ENCODE measurements around the gene TGIF1.

The TGIF1 gene

DNA sequence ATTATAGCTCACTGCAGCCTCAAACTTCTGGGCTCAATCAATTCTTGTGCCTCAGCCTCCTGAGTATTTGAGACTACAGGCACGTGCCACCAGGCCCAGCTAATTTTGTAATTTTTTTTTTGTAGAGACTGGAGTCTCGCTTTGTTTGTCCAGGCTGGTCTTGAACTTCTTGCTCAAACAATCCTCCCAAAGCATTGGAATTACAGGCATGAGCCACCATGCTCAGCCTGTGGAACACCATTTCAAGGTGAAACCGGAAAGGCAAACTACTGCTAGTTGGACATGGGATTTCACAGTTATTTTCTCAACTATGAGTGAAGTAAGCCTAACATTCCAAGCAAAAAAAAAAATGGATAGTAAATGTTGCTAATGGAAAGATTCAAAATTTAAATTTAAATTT lies 20.9 kb upstream of the TGIF1 start:
- in situ Hi-C loops (cut with MboI; ENCODE audit: low sequenced_read_pairs), result no loop called here

DNA sequence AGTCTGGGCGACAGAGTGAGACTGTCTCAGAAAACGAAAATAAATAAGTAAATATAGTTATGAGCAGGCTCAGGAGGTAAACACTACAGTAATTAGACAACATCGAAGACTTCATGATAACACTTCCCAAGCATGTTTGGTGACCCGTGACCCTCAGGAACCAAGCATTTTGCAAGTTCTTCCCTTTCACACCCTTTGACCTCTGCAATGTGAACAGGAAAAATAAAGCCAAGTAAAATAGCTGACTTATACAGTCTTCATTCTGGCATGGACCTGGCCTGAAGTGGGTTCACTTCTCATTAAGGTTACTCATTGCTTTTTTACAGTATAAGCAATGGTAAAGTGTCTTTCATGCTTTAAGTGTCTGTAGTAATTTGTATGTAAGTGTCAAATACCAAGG lies 15.3 kb upstream of the TGIF1 start:
- in situ Hi-C loops (cut with MboI; ENCODE audit: low sequenced_read_pairs), result no loop called here

DNA sequence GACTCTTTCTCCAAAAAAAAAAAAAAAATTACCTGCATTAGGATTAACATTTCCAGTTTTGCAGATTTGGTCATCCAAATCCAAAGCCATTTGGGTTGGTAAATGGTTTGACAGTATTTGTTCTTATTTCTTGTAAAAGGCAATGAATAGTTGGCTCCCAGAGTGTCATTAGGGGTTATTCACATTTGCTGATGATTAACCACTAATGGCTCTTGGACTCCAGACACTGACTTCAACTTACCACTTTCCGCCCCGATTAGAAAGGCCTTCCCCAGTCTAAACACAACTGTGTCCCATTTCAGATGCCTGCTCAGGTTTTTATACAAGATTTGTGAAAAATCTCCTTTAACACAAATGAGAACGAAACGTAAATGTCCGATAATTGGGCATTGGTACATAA lies 9.6 kb upstream of the TGIF1 start:
- in situ Hi-C loops (cut with MboI; ENCODE audit: low sequenced_read_pairs), result no loop called here

DNA sequence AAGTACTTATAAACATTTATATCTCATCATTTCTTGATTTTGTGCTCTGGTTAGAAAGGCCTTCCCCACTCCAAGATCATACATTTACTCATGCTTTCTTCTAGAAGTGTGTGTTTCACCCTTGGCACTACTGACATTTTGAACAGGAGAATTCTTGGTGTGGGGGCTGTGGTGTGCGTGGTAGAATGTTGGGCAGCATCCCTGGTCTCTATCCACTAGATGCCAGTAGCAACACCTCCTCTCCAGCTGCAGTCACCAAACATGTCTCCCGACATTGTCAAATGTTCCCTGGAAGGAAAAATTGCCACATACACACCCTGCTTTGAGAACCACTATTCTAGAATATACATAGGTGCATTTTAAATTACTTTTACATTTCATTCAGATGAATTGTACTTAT lies 8.7 kb upstream of the TGIF1 start:
- in situ Hi-C loops (cut with MboI; ENCODE audit: low sequenced_read_pairs), result no loop called here

DNA sequence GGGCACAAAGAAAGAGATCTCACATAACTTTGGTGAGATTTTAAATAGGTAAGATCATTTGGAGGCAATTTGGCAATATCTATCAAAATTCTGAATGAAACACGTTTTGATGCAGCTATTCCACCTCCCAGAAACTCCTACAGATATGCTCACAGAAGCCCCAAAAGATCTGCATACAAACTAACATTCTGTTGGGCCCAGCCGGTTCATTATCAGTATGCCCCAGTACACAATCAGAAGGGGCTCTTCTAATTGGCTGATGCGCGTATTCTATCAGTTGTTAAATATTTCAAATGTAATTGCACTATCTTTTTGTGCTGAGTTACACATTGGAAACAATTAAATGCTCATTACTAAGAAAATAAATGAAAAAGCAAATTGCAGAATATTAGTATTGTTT lies 7.1 kb upstream of the TGIF1 start:
- in situ Hi-C loops (cut with MboI; ENCODE audit: low sequenced_read_pairs), result no loop called here

DNA sequence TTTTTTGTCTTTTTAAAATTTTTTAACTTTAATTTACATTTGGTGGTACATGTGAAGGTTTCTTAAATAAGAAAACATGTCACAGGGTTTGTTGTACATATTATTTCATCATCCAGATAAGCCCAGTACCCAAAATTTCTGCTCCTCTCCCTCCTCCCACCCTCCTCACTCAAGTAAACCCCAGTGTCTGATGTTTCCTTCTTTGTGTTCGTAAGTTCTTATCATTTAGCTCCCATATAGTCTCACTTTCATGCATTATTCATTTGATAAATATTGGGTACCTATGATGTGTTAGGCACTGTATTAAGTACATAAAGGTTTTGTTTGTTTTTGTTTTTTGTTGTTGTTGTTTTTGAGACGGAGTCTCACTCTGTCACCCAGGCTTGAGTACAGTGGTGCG lies 5.7 kb upstream of the TGIF1 start:
- in situ Hi-C loops (cut with MboI; ENCODE audit: low sequenced_read_pairs), result no loop called here

DNA sequence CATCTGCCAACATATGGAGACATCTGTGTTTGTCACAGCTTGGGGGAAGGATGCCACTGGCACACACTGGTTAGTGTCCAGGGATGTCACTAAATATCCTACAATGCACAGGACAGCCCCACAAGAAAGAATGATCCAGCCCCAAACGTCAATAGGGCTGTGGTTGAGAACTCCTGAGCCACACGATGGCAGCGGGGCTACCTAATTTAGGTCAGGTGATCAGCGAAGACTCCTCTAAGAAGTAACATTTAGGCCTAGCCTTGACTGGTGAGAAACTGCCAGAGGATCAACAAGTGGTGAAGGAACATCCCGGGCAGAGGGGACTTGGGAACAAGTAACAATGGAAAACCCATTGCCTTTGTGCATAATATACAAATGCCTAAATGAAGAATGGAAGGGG lies 5.0 kb upstream of the TGIF1 start:
- in situ Hi-C loops (cut with MboI; ENCODE audit: low sequenced_read_pairs), result no loop called here

DNA sequence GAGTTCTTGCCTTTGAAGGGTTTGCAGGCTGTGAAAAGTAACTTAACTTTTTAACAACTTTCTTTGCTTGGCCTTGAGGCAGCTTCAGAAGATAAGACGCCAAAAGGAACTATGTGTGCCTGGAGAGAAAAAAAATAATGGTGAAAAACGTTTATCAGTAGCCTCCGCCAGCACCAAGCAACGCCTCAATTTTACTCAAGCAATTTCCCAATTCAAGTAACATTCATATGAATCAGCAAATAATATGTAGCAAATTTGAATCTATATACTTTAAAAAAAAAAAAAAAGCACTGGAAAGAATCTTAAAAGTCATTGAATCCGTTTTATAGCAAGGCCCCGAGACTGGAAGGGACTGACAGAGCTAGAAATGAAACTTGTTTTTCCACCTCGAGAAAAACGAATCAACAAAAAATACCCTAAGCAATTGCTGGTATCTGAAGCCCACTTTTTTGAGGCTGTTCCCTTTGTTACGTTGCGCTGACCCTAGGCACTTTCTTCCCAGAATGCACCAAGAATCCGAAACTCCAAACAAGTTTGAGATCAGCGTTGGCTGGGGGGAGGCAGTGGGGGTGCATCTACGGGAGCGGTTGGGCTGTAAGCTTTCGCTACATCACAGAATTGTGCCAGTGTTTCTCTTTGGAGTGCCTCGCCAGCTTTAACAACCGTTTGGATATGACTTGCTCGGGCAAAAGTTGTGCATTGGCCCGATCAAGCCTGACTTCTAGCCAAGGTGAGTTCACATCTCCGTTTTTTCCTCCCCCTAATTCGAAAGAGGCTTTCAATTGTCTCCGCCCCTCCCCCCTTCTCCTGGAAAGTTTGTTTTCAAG lies 2.7 kb upstream of the TGIF1 start:
- in situ Hi-C loops (cut with MboI; ENCODE audit: low sequenced_read_pairs), result no loop called here

DNA sequence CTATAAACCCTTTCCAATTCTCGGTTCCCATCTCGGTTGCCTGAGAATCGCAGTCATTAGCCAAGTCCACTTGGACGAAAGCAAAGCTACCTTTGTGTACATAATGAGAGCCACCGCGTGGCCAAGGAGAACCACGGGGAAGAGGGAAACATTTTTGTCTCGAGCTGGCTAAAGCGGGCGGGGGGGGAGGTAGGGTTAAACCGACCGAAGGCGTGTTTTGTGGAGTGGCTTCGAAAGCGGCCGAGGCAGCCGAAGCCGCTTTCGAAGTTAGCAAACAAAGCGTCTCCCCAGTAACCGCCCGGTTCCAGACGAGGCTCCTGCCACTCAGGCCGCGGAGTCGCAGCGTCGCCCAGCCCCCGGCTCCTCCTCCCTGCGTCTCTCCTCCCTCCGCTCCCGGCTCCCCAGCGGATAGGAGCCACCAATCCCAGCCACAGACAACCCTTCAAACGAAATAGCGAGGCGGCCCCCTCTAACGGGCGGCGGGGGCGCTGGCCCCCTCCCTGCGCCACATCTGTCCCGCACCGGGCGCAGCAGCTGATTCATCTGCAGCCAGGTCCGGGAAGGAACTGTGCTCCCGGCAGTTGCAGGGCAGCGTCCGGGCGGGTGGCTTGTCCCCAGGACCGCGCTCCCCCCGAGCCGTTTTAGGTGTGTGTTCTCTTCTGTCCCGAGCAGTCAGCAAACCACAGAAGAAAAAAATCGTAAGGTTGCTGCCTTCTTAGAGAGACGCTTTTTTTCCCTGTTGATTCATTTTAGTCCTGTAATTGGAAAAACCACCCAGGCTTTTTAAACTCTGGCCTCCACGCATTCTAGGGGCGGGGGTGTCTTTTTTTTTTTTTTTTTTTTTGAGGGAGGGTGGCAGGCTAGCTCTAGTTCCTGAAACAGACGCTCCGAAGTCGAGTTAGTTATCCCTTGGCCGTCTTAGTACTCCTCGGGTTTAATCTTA lies 1.8 kb upstream of the TGIF1 start:
- in situ Hi-C loops (cut with MboI; ENCODE audit: low sequenced_read_pairs), result no loop called here

DNA sequence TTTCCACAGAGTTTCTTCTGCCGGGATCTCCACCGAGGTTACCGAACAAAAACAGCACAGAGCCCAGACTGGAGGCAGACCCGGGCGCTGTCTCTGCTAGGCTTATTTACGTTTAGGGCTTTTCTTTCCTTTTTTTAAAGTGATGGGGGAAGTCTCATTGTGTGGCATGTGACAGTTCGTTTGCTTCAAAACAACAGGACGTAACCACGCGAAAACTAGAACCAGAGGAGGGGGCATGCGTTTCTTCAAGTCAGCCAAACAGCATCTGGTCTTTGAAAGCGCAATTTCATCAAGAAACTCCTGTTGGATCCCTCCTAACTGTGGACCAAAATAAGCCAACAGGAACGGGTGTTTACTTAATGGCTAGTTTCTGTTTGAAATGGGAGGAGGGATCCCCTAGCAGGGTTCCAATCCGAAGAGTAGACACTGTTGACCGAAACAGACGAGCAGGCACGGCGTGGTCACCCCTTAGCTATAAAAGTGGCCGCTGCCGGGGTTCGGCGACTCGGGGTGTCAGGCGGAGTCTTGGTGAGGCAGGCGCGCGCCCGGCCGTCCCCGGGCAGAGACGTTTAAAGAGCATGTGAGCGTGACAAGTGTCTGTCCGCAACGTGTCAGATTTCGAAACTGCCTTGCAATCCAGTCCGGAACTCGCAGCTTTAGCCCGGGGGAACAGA lies 997 bp upstream of the TGIF1 start:
- in situ Hi-C loops (cut with MboI; ENCODE audit: low sequenced_read_pairs), result no loop called here

DNA sequence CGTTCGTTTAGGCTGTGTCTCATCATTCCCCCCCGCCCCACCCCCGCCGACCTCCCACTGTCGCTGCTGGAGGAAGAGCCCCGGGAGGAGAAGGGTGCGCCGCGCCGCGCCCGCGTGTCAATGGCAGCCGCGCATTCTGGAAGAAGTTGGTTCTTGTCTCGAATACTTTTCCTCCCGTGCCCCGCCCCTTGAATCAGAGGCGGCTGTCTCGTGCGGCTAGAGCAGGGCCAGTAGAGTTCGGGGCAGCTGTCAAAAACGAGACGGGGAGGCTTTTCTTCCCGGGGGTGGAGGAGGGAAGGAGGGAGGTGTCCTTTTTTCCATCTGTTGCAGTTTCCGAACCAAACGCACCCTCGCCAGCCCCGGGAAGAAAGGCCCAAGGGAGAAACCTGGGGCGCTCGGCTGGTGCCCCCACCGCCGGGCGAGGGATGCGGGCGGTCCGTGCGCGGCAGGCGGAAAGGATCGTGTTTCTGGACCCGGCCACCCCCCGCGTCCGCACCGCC lies 410 bp upstream of the TGIF1 start:
- in situ Hi-C loops (cut with MboI; ENCODE audit: low sequenced_read_pairs), result loop anchor here (5.0 to 10.0 kb wide), 2 partner anchors 148 to 215 kb away; no protein-coding TSS in a partner anchor

DNA sequence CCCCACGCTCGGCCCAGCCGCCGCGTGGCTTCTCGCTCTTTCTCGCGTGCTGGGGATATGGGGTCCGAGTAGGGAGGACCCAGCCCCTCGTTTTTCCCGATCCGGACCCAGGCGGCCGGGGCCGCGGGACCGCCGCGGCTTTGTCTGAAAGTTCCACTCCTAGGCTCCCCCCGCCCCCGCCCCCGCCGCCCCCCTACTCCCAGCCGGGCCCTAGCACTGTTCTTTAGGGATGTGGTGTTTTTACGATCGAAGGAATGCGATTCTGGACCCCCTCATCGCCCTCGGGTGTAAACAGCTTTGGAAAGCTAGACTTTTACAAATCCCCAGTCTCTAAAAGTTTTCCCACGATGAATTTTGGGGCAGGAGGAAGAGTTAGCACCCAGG lies 819 bp downstream of the TGIF1 start:
- in situ Hi-C loops (cut with MboI; ENCODE audit: low sequenced_read_pairs), result loop anchor here (5.0 to 10.0 kb wide), 2 partner anchors 147 to 214 kb away; no protein-coding TSS in a partner anchor

DNA sequence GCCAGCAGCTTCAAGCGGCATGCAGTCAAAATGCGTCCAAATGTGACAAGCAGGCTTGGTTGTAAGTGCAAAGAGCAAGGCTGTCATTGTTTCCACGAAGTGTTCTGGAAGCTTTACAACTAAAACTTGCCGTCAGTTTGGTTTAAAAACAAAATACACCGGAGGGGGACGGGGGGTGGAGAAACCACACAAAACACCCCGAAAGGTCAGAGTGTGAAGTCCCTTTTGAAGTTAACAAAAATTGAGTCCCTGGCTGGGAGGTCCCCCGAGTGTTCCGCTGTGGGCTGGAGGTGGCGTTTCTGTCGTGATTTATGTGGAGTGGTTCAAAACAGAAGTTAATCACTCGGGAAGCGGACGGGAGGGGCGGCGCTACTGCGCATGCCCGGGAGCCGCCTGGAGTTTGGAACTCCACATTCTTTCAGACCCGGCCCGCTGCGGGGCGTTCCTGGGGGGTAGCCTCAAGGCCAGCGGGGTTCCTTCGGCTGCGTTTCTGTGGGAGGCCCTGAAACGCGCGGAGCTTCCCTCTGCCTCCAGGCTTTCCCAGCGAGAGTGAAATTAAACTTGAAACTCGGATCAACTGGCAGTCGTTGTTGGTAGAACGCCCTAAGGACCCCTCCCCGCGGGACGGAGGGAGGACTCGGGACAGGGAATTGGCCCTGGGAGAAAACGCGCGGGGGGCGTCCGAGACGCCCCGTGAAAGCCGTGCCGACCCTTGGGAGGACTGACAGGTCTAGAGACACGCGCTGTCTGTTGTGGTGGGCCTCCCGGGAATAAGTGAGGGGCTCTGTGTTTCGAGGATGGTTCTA lies 1.4 kb downstream of the TGIF1 start:
- in situ Hi-C loops (cut with MboI; ENCODE audit: low sequenced_read_pairs), result loop anchor here (5.0 to 10.0 kb wide), 2 partner anchors 146 to 213 kb away; no protein-coding TSS in a partner anchor

DNA sequence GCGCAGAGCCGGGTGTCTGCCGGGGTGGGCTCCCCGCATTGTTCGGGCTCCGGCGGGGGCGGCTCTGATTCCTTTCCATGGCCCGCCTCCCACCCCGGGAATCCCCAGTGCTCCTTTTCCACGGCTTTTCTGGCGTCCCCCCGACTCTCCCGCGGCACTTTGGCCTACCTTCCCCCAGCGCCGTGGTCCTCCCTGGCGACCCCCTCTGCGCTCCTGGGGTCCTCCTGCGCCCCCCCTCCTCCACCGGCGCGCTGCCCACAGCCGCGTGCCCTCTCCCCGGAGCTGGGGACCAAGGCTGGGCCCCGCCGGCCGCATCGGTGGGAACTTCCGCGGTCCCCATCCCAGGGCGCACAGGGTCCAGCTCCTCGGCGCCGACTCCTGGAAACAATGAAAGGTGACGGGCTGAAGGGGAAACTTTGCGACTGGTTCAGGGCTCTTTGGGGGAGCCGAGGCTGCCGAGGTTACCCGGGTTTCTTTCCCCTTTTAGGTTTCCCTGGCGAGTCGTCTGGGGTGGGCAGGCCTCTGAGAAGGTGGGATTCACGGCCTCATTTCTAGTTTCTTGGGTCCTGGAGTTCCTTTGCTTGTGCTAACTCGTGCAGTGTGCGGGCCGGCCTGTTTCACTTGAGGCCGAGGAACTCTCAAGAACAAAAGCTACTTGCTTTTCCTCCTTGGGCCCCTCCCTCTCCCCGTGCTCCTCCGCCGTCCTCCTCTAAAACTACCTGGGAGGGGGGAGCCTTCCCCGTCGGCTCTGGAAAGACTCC lies 2.2 kb downstream of the TGIF1 start:
- in situ Hi-C loops (cut with MboI; ENCODE audit: low sequenced_read_pairs), result loop anchor here (5.0 to 10.0 kb wide), 2 partner anchors 145 to 213 kb away; no protein-coding TSS in a partner anchor

DNA sequence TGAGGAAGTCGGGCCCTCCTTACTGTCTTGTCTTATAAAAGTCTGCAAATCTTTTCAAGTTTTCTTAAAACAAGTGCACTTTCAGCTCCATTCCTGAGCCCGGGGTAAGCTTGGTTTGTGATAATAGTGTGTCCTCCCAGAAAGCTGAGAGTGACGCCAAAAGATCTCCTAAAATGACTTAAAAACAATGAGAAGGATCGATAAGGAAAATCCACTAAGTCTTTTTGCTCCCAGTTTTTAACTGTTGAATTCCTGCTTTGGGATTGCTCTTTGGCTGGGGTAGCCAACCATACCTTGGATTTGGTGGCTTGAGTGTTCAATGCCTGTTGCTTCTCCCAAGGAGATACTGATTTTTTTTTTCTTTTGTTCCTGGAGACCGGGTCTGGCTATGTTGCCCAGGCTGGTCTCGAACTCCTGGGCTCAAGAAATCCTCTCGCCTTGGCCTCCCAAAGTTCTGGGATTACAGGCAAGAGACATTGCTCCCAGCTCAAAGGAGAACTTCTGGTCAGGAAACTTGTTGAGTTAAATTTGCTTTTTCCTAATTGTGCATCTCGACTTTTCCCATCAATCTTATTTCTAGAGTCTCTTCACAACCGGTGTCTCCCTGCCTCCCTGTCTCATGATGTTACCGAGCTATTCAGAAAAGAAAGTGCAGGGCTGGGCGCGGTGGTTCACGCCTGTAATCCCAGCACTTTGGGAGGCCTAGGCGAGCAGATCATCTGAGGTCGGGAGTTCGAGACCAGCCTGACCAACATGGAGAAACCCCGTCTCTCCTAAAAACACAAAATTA lies 3.0 kb downstream of the TGIF1 start:
- in situ Hi-C loops (cut with MboI; ENCODE audit: low sequenced_read_pairs), result loop anchor here (5.0 to 10.0 kb wide), 2 partner anchors 144 to 212 kb away; no protein-coding TSS in a partner anchor

DNA sequence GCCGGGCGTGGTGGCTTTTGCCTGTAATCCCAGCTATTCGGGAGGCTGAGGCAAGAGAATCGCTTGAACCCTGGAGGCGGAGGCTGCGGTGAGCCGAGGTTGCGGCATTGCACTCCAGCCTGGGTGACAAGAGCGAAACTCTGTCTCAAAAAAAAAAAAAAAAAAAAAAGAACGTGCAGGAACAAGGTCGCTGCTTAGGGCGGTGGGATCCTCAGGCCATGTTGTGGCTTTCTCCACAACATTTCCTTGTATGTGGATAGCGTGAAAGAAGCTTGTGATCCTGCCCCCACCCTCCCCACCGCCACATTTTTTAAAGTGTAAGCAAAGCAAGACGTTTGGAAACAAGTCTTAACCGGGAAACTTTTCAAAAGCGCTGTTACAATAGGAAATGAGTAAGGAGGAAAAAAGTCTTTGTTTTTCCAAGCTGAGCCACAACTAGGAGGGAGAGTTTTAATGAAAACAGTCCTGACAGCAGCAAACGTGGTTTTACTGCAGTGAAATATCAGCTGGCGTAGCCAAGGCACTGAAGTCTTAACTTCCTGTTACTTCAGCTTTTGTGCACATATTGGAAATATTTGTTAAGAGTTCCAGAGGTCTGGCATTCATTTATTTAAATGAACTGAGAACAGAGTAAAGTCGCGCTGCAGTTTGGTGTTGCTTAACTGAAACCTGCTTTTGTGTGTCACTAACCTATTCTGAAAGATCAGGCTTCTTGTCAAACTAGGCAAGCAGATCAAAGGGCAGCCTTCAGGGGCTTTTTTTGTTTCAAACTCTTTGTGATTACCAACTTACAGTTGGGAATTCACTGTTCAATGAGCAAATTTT lies 3.8 kb downstream of the TGIF1 start:
- in situ Hi-C loops (cut with MboI; ENCODE audit: low sequenced_read_pairs), result loop anchor here (5.0 to 10.0 kb wide), 2 partner anchors 144 to 211 kb away; no protein-coding TSS in a partner anchor

DNA sequence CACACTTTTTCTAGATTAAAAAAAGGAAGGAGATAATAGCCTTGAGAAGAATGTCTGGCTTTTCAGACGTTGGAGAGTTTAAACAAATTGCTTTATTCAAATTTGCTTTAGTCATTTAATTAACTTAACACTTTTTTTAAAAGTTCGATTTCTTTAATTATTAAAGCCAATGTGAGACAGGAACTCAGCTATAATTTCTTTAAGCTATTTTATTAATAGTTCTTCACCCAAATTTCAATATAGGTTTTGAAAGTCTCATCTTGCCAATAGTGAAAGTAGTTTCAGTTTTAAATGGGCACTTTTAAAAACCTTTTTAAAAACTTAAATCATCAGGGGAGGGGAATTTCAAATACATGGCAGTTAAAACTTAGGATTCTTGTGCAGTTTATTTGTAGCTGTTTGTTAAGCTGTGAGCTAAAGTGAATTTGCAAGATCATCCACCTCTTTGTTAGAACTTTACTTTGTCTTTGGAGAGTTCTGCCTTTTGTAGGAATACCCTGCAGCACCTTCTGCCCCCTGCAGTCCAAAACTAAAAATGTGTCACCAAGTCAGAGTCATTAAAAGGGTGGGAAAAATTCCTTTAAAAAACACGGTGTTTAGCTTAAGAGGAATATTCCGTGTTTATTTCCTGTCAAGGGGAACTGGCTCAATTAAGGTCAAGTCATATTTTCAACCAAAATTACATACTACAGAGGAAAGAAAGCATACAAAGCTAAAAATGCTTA lies 4.6 kb downstream of the TGIF1 start:
- in situ Hi-C loops (cut with MboI; ENCODE audit: low sequenced_read_pairs), result loop anchor here (5.0 to 10.0 kb wide), 2 partner anchors 143 to 210 kb away; no protein-coding TSS in a partner anchor

Data from HL-60/S4 (cell line).